H9 (cell line): Measurements from ENCODE around the gene FBH1. TPM values are rescaled to one million over a fixed set of nuclear protein-coding genes. Genes with fewer than 3 reads are reported as not detected.
A peak's percentile ranks its signal among the peaks of the same experiment; 100 is the strongest.

ENCODE experiments used
- DNase-seq: peaks from one replicate; pipeline ENCODE4 v3.0.0-alpha.2; 2017
- H2AFZ ChIP-seq: one replicate; pipeline ENCODE4 v1.6.1; 2013; ENCODE audit warnings: mild to moderate bottlenecking, low read length, control low read depth, moderate library complexity
- H2AK5ac ChIP-seq: 2 replicates; pipeline ENCODE4 v1.6.1; 2013; ENCODE audit warnings: low read length, control low read depth, mixed read lengths; ENCODE audit not compliant: insufficient read length
- H2BK120ac ChIP-seq: one replicate; pipeline ENCODE4 v1.6.1; 2013; ENCODE audit warnings: low read depth, mild to moderate bottlenecking, low read length, control low read depth, inconsistent platforms; ENCODE audit not compliant: poor library complexity, severe bottlenecking
- H2BK12ac ChIP-seq: 2 replicates; pipeline ENCODE4 v1.6.1; 2013; ENCODE audit warnings: low read length, control low read depth, mixed read lengths, low read depth; ENCODE audit not compliant: insufficient read length
- H2BK15ac ChIP-seq: 2 replicates; pipeline ENCODE4 v1.6.1; 2013; ENCODE audit warnings: low read depth, low read length, control low read depth
- H2BK20ac ChIP-seq: one replicate; pipeline ENCODE4 v1.6.1; 2013; ENCODE audit warnings: low read depth, mild to moderate bottlenecking, low read length, control low read depth, inconsistent platforms; ENCODE audit not compliant: poor library complexity, severe bottlenecking
- H2BK5ac ChIP-seq: 2 replicates; pipeline ENCODE4 v1.6.1; 2013; ENCODE audit warnings: low read length, control low read depth, mixed read lengths; ENCODE audit not compliant: insufficient read length
- H3K14ac ChIP-seq: 2 replicates; pipeline ENCODE4 v1.6.1; 2013; ENCODE audit warnings: low read length, control low read depth; ENCODE audit not compliant: insufficient read depth
- H3K18ac ChIP-seq: 2 replicates; pipeline ENCODE4 v1.6.1; 2013; ENCODE audit warnings: low read depth, mild to moderate bottlenecking, mixed read lengths, low read length, control low read depth; ENCODE audit not compliant: insufficient read length
- H3K23ac ChIP-seq: 2 replicates; pipeline ENCODE4 v1.6.1; 2013; ENCODE audit warnings: low read length, control low read depth, mixed read lengths, low read depth; ENCODE audit not compliant: insufficient read length
- H3K23me2 ChIP-seq: 2 replicates; pipeline ENCODE4 v1.6.1; 2013; ENCODE audit warnings: low read depth, mild to moderate bottlenecking, mixed read lengths, low read length, control low read depth; ENCODE audit not compliant: insufficient read length, poor library complexity, severe bottlenecking
- H3K27ac ChIP-seq: 2 replicates; pipeline ENCODE4 v1.5.1; 2013; ENCODE audit warnings: low read length, control low read depth, mixed read lengths, low read depth; ENCODE audit not compliant: insufficient read length
- H3K27me3 ChIP-seq: 2 replicates; pipeline ENCODE4 v1.6.1; 2013; ENCODE audit warnings: low read length, control low read depth, inconsistent platforms; ENCODE audit not compliant: insufficient read depth
- H3K4ac ChIP-seq: 2 replicates; pipeline ENCODE4 v1.6.1; 2013; ENCODE audit warnings: low read depth, mild to moderate bottlenecking, control low read depth, inconsistent platforms, low read length, moderate library complexity
- H3K4me1 ChIP-seq: 2 replicates; pipeline ENCODE4 v1.6.1; 2013; ENCODE audit warnings: low read length, control low read depth, inconsistent platforms; ENCODE audit not compliant: insufficient read depth
- H3K4me2 ChIP-seq: 2 replicates; pipeline ENCODE4 v1.6.1; 2013; ENCODE audit warnings: low read length, control low read depth, mixed read lengths; ENCODE audit not compliant: insufficient read length, insufficient read depth
- H3K56ac ChIP-seq: 2 replicates; pipeline ENCODE4 v1.6.1; 2013; ENCODE audit warnings: low read depth, mild to moderate bottlenecking, mixed read lengths, low read length, control low read depth; ENCODE audit not compliant: insufficient read length
- H3K79me1 ChIP-seq: 2 replicates; pipeline ENCODE4 v1.6.1; 2013; ENCODE audit warnings: low read depth, mild to moderate bottlenecking, moderate library complexity, low read length, control low read depth, inconsistent platforms; ENCODE audit not compliant: insufficient read depth, poor library complexity, severe bottlenecking
- H3K79me2 ChIP-seq: 2 replicates; pipeline ENCODE4 v1.6.1; 2013; ENCODE audit warnings: low read length, control low read depth, inconsistent platforms; ENCODE audit not compliant: insufficient read depth
- H3K9ac ChIP-seq: 2 replicates; pipeline ENCODE4 v1.6.1; 2013; ENCODE audit warnings: low read length, control low read depth, mixed read lengths; ENCODE audit not compliant: insufficient read length; ENCODE audit errors: extremely low read depth
- H3K9me3 ChIP-seq: one replicate; pipeline ENCODE4 v1.6.1; 2013; ENCODE audit warnings: low read depth, low read length, inconsistent platforms; ENCODE audit not compliant: control insufficient read depth
- H3T11ph ChIP-seq: one replicate; pipeline ENCODE4 v1.6.1; 2013; ENCODE audit warnings: mild to moderate bottlenecking, low read length, control low read depth, inconsistent platforms
- H4K20me1 ChIP-seq: one replicate; pipeline ENCODE4 v1.6.1; 2013; ENCODE audit not compliant: control insufficient read depth, insufficient read length, insufficient read depth
- H4K5ac ChIP-seq: 2 replicates; pipeline ENCODE4 v1.6.1; 2013; ENCODE audit warnings: low read depth, mild to moderate bottlenecking, mixed read lengths, low read length, control low read depth; ENCODE audit not compliant: insufficient read length
- H4K8ac ChIP-seq: replicated peaks from 2 replicates; pipeline ENCODE4 v1.6.1; 2013; ENCODE audit warnings: low read length, control low read depth, mixed read lengths, low read depth; ENCODE audit not compliant: insufficient read length
- H4K91ac ChIP-seq: 2 replicates; pipeline ENCODE4 v1.6.1; 2013; ENCODE audit warnings: low read depth, mild to moderate bottlenecking, moderate library complexity, mixed read lengths, low read length, control low read depth; ENCODE audit not compliant: insufficient read length
- H3K27ac Mint-ChIP-seq, 3 experiments: 2 replicates in 2 of 3; 3 replicates in 1 of 3; pipeline ENCODE4 v1.8.0; 2020 to 2021; ENCODE audit warnings: mixed read lengths in 3 of 3, mild to moderate bottlenecking in 1 of 3, moderate library complexity in 1 of 3
- H3K27me3 Mint-ChIP-seq: 2 replicates; pipeline ENCODE4 v1.8.0; 2021; ENCODE audit warnings: low read depth, mild to moderate bottlenecking, moderate library complexity, mixed read lengths
- H3K36me3 Mint-ChIP-seq, 3 experiments: 2 replicates in 2 of 3; 3 replicates in 1 of 3; pipeline ENCODE4 v1.8.0; 2020 to 2021; ENCODE audit warnings: low read depth in 3 of 3, mixed read lengths in 3 of 3; ENCODE audit not compliant: insufficient read depth in 1 of 3
- H3K4me1 Mint-ChIP-seq, 2 experiments: 2 replicates each; pipeline ENCODE4 v1.8.0; 2020; ENCODE audit warnings: mixed read lengths in 2 of 2
- H3K4me3 Mint-ChIP-seq, 2 experiments: 2 replicates in 1 of 2; 3 replicates in 1 of 2; pipeline ENCODE4 v1.8.0; 2020 to 2021; ENCODE audit warnings: mild to moderate bottlenecking in 2 of 2, mixed read lengths in 2 of 2, moderate library complexity in 1 of 2
- H3K9me3 Mint-ChIP-seq, 2 experiments: 2 replicates in 1 of 2; 3 replicates in 1 of 2; pipeline ENCODE4 v1.8.0; 2020; ENCODE audit warnings: mild to moderate bottlenecking in 2 of 2, mixed read lengths in 2 of 2, moderate library complexity in 1 of 2
- WGBS: extraction: QIAGEN DNeasy Blood & Tissue Kit; methylation state at CpG from one replicate; pipeline ENCODE4 v1.1.7; 2013; ENCODE audit warnings: missing lambda C conversion rate, low lambda C conversion rate, mixed read lengths; ENCODE audit not compliant: insufficient read length; ENCODE audit errors: extremely low coverage; 5-methylcytosine and 5-hydroxymethylcytosine counted together
- total RNA-seq: library from RNA; stranded (reverse); gene quantifications from 2 replicates; pipeline ENCODE4 v1.2.1, GENCODE V29; 2021
- TF ChIP-seq, protein P1 (sequence below): fragments of 200-600 bp; sonication (generic); conservative IDR thresholded peaks from 3 replicates; pipeline ENCODE4 v1.8.0; 2021; ENCODE audit warnings: antibody characterized with exemption, mild to moderate bottlenecking

The FBH1 gene
- total RNA-seq, 1 experiment from 2014 or later: 52.2 TPM

DNA sequence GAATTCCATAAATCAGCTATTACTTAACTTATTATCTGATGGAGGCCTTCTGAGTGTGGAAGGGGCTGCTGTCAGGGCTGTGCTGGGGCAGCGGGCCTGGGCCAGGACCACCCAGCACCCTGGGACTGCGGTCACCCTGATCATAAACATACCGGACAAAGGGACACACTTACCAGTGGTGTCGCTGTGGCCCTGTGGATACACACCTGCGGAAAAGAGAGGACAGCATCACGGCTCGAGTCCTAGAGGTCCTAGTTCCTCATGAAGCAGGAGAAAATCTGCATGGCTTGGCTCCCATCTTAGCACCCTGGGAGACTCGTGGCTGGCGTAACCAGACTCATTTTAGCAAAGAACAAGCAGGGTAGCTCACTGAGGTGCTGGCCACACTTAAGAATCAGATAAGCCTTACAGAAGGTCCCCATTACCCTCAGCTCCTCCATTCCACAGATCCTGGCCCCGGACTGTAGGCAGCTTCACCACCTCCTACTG, 69.6 kb downstream of the FBH1 start:
- H3K27ac Mint-ChIP-seq: no peak overlapping the region; a peak in 1 of 7 replicates
- no peaks in the 10 kb centered on the region for H3K36me3 Mint-ChIP-seq
- Histone ChIP-seq H3K23ac (no peak overlapping the region), H3K14ac (no peak overlapping the region), H3T11ph (no peak overlapping the region), H2AFZ (no peak overlapping the region), H3K56ac (no peak overlapping the region), H3K27ac (no peak overlapping the region), H2BK20ac (no peak overlapping the region), H3K79me2 (no peaks in the 10 kb centered on the region), H4K91ac (no peak overlapping the region), H2AK5ac (no peak overlapping the region), H3K9ac (no peak overlapping the region), H3K27me3 (no peaks in the 10 kb centered on the region), H3K18ac (no peak overlapping the region), H2BK15ac (no peak overlapping the region), H4K20me1 (no peaks in the 10 kb centered on the region), H4K8ac (no peak overlapping the region), H3K4me2 (no peak overlapping the region), H3K4ac (no peak overlapping the region), H4K5ac (no peak overlapping the region), H3K9me3 (no peaks in the 10 kb centered on the region), H3K79me1 (no peaks in the 10 kb centered on the region), H3K4me1 (no peaks in the 10 kb centered on the region; the same call in 1 of the 2 replicates), H2BK5ac (no peak overlapping the region), H2BK120ac (no peak overlapping the region), H2BK12ac (no peak overlapping the region), H3K23me2 (no peaks in the 10 kb centered on the region)
- DNase-seq: peak; percentile 23
- H3K9me3 Mint-ChIP-seq: no peaks in the 10 kb centered on the region
- TF ChIP-seq, protein P1, sequence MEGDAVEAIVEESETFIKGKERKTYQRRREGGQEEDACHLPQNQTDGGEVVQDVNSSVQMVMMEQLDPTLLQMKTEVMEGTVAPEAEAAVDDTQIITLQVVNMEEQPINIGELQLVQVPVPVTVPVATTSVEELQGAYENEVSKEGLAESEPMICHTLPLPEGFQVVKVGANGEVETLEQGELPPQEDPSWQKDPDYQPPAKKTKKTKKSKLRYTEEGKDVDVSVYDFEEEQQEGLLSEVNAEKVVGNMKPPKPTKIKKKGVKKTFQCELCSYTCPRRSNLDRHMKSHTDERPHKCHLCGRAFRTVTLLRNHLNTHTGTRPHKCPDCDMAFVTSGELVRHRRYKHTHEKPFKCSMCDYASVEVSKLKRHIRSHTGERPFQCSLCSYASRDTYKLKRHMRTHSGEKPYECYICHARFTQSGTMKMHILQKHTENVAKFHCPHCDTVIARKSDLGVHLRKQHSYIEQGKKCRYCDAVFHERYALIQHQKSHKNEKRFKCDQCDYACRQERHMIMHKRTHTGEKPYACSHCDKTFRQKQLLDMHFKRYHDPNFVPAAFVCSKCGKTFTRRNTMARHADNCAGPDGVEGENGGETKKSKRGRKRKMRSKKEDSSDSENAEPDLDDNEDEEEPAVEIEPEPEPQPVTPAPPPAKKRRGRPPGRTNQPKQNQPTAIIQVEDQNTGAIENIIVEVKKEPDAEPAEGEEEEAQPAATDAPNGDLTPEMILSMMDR: no peak
- H3K27me3 Mint-ChIP-seq: no peaks in the 10 kb centered on the region; the same call in 1 of the 2 replicates
- H3K4me3 Mint-ChIP-seq: no peak overlapping the region
- no CpG with 5 or more reads among the region's 10 CpGs for WGBS
- peaks cover 3 to 5% of the 10 kb centered on the region in 2 experiments; a peak in 2 of 4 replicates for H3K4me1 Mint-ChIP-seq
